GM18508 (cell line): Measurements from ENCODE around the gene BCAS2.
"Not testable (repeated sequence)": the region's sequence is repeated elsewhere in the genome, so short reads cannot be mapped to it uniquely, and the experiment has no call there.

Source experiments
- ATAC-seq: cut with Tn5 transposase; IDR thresholded peaks from one replicate; pipeline ENCODE4 v1.9.1; 2021; ENCODE audit warnings: moderate number of reproducible peaks; ENCODE audit not compliant: insufficient read depth, unreplicated experiment

The BCAS2 gene

DNA sequence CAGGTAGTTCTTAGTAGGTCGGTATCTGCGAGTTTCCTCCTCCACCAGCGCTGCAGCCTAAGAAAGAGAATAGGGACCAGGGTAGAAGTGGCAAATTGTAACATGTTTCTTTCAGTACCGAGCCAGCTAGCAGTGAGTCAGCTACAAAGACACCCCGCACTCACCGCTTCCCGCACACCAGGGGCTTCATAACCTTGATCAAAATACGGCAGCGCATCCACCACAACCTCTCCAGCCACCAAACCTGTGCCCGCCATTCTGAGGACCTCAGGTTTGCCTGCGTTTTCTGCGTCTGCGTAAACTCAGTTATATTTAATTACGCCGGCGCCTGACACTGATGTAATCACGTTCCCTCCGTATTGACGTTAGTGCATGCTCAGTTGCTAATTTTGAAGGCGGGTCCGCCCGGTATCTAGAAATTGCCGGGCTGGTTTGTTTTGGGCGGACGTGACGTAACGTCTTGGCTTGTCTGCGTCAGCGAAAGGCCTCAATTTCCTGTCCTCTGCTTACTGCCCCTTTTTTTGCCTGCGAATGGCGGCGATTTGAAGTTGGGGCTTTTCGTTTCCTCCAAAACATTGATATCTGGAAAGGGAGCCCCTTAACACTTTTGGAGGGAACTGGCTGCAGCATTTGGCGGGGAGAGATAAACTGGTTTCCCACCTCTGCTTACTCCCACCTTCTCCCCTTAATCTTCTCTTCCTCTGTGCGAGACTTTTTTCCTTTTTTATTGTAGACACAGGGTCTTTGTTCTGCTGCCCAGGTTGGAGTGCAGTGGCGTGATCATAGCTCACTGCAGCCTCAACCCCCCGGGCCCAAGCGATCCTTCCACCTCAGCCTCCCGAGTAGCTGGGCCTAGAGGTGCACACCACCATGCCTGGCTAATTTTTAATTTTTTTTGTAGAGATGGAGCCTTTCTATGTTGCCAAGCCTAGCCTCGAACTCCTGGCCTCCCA lies at the start of gene BCAS2:
Gene BCAS2, minus strand, starts transcription at position 281 of the 953 bp plus-strand sequence. Its CDS starts 24 bp downstream, at position 257.
- peak; percentile 99 for ATAC-seq

- no peak for ATAC-seq
These were observed 45.7 kb upstream of the BCAS2 start for GRCh38 chr1:114627107-114627506.

DNA sequence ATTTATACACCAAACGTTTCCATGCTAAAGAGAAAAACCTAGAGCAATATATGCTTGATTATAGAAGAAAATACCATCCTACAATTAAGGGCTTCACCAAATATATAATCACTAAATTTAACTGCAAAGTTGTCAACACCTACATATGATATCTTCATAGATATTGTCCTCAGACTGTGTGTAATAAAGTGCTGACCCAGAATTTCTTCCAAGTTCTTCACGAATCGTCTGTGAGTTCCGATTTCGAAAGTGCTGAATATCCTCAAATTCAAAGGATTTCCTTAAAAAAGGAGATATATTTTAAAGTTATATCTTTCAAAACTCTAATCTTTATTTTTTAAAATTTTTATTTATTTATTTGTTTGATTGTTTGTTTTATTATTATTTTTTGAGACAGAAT lies 41.9 kb upstream of the BCAS2 start:
- ATAC-seq, result no peak

GRCh38 chr1:114620419-114620818 lies 39.0 kb upstream of the BCAS2 start:
- ATAC-seq, result no peak

GRCh38 chr1:114618606-114619005 lies 37.2 kb upstream of the BCAS2 start:
- no peak for ATAC-seq

DNA sequence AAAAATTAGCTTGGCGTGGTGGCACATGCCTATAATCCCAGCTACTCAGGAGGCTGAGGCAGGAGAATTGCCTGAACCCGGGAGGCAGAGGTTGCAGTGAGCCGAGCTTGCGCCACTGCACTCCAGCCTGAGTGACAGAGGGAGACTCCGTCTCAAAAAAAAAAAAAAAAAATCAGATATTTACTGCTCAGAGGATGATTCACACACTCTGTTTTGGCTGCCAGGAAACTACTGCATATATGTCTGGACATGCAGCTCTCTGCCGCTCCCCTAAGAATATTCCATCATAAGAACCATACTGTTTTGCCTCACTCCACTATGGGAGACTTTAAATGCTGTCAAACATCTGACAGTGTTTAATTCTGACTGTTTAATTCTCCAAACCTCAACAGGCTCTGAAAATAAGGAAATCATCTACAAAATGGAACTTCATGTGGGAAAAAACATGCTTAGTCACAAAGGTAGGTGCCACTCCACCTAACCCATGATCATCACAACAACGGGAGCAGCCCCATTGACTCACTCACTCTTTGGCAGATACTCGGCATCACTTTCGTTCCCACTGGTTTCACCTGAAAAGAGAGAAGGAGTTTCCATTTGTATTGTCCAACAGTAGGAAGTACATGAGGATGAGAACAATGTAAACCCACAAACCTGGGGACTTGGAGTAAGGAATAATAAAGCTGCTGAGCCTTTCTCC lies 29.3 kb upstream of the BCAS2 start:
- no peak for ATAC-seq

DNA sequence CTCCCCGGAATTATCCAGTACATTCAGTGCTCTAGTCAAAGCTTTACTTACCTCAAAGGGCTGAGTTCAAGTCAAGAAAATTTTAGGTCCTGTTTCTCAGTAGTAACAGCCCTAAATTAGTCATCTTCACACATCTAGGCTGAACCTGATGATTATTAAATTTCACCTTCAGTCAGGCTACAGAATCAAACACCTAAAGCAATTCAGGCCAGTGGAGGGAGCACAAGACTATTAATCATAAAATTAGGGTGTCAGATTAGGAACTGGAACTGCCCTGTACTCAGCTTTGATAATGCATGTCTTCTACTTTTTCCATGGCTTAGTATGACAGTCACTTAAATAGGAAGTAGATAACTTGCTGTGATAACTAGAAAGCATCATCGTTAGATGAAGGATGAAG lies 28.4 kb upstream of the BCAS2 start:
- ATAC-seq, result no peak

DNA sequence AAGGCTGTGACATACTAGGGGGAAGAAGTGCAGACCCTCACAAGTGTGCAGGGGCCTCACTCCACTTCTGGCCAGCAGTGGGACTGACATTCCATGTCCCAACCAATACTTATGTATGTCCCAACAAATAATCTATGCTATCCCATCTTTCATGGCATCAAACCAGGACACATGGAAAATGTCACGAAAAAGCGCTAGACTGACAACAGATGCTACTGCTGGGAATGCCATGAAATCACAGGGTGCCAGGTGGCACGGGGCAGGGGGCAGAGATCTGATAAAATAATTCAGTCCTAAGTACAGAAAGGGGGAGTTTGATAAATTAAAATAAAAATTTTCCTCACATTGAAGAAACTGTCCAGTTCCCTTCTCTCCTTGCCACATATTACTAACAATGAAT lies 27.6 kb upstream of the BCAS2 start:
- ATAC-seq, result no peak

DNA sequence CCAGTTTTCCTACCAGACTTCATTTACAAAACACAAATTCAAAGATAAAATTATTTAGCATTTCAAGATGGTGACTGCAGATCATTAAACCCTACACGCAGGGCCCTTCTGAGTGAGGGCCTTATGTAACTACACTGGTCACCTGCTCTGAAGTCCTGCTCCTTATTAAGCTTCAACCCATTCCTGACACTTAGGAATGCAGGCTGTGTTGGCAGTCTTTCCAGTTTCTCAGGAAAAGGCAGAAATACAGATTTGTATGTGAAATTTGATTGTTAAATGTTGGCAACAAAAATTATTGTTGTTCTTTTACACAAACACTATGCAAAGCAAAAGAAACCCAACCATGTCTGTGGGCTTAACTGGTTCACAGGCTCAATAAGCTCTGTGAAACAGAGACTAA lies 25.8 kb upstream of the BCAS2 start:
- no peak for ATAC-seq

- ATAC-seq, result no peak
These were observed 16.5 kb upstream of the BCAS2 start for GRCh38 chr1:114597949-114598348.

GRCh38 chr1:114595602-114596001 lies 14.2 kb upstream of the BCAS2 start:
- ATAC-seq, result no peak

DNA sequence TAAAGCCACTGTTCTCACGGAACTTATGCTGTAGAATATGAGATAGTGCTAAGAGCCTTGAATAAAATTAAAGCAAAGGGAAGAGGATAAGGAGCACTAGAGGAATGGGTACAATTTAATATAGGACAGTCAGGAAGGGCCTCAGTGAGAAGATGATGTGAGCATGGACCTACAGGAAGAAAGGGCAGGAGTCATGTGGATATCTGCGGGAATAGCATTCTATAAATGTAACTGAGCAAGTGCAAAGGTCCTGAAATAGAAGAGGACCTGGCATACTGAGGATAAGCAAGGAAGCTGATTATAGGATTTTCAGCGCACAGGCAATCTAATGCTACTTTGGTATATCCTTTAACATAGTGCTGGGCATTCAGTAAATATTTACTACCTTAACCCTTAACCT lies 12.6 kb upstream of the BCAS2 start:
- no peak for ATAC-seq

- no peak for ATAC-seq
These were observed 7.7 kb upstream of the BCAS2 start for GRCh38 chr1:114589122-114589521.

DNA sequence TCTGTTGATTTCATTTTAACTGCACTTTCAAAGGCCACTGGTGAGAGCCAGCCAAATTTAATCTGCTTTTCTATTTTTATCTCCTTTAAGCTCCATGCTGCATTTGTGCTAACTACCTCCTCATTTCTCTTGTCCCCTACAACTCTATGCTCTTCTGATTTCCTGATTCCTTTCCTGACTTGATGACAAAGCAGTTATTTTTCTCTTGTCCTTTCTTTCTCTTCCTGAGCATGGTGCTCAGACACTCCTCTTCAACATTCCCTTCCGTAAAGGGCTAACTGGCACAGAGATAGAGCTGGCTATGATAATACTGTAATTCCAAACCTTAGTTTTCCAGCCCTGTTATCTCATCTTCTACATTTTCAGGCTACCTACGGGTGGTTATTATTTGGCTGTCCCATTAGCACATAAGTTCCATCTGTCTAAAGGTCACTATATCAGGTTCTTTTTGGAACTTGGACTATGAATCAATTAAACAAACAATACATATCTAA lies 6.8 kb upstream of the BCAS2 start:
- no peak for ATAC-seq

GRCh38 chr1:114587203-114587991 lies 6.0 kb upstream of the BCAS2 start:
- ATAC-seq, result no peak

- no peak for ATAC-seq
These were observed 5.2 kb upstream of the BCAS2 start for GRCh38 chr1:114586513-114587047.

DNA sequence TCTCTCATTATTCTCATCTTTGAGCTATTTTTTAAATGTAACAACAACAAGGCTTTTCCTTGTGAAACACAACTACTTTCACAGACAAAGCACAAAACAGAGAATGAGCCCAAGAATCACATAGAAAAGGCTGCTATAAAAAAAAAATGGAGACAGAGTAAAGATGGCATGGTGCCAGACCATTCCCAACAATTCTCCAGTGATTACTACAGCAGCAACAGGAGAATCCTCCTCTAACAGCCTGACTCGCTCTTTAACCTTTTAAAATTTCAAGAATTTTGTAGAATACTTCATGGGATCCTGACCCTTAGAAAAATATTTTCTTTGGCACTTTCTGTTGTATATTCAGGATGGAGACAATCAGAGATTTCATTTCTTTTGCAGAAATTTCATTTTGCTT lies 3.8 kb upstream of the BCAS2 start:
- no peak for ATAC-seq

- no peak for ATAC-seq
These were observed 7.0 kb downstream of the BCAS2 start for GRCh38 chr1:114574365-114574764.

GRCh38 chr1:114564141-114564540 lies 17.3 kb downstream of the BCAS2 start:
- ATAC-seq, result no peak

- not testable (repeated sequence) for ATAC-seq
These were observed 18.4 kb downstream of the BCAS2 start for GRCh38 chr1:114562978-114563510.
